Esophagus (tissue), 2 donors: ENCODE results near the gene ROBO2. TPM values are rescaled to one million over a fixed set of nuclear protein-coding genes. Genes with fewer than 3 reads are reported as not detected.

Source experiments
- H3K27ac ChIP-seq, 2 donors: one replicate each; pipeline ENCODE4 v1.5.1; 2013; ENCODE audit warnings: low read depth in 2 of 2, mild to moderate bottlenecking in 2 of 2, inconsistent platforms in 1 of 2, low read length in 1 of 2, moderate library complexity in 1 of 2
- H3K27me3 ChIP-seq, 2 donors: one replicate each; pipeline ENCODE4 v1.6.1; 2013; ENCODE audit warnings: low read length in 2 of 2, control low read depth in 1 of 2, mild to moderate bottlenecking in 1 of 2; ENCODE audit not compliant: insufficient read depth in 2 of 2, control insufficient read depth in 1 of 2
- H3K36me3 ChIP-seq, 2 donors: one replicate each; pipeline ENCODE4 v1.6.1; 2013; ENCODE audit warnings: low read length in 1 of 2; ENCODE audit not compliant: control insufficient read depth in 2 of 2, insufficient read depth in 2 of 2
- H3K4me1 ChIP-seq, 2 donors: one replicate each; pipeline ENCODE4 v1.6.1; 2013; ENCODE audit warnings: low read length in 1 of 2; ENCODE audit not compliant: control insufficient read depth in 2 of 2, insufficient read depth in 2 of 2
- H3K4me3 ChIP-seq, 2 donors: one replicate each; pipeline ENCODE4 v1.5.1; 2013; ENCODE audit warnings: low read length in 2 of 2, mild to moderate bottlenecking in 2 of 2, low read depth in 1 of 2, moderate library complexity in 1 of 2
- H3K9me3 ChIP-seq, 2 donors: one replicate each; pipeline ENCODE4 v1.6.1; 2013; ENCODE audit warnings: mild to moderate bottlenecking in 2 of 2, low read depth in 1 of 2, low read length in 1 of 2, moderate library complexity in 1 of 2; ENCODE audit not compliant: control insufficient read depth in 2 of 2, insufficient read depth in 1 of 2
- WGBS, 2 donors: extraction: QIAGEN DNeasy Blood & Tissue Kit; methylation state at CpG; one replicate each; pipeline ENCODE4 v1.1.7; 2013; 5-methylcytosine and 5-hydroxymethylcytosine counted together
- polyA plus RNA-seq, 2 donors: library from polyadenylated mRNA; stranded (reverse); fragments of 200-250 nt; gene quantifications; one replicate each; pipeline ENCODE4 v1.2.3, GENCODE V29; 2013
- donor health status: healthy with polysubstance abuse.
- donor health status: Bipolar disorder and iron deficiency.

ROBO2 gene
- polyA plus RNA-seq, 2 donors, result 1.4 to 2.4 TPM

DNA sequence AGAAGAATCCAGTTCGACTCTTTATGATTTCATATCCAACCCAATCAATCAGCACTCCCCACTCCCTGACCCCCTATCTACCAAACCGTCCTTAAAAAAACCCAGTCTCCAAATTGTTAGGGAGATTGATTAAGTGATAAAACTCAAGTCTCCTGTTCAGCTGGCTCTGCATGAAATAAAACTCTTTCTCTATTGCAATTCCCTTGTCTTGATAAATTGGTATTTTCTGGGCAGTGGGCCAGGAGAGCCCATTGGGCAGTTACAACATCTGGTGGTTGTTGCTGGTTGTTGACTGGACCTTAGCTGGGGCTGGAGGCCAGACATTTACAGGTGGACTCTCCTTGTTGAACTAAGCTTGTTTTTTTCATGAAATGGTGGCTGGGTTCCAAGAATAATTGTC lies 642.3 kb downstream of the ROBO2 start:
- Histone ChIP-seq H3K36me3 (no peaks in the 10 kb centered on the region), H3K4me3 (no peak overlapping the region), H3K9me3 (no peaks in the 10 kb centered on the region), H3K27ac (no peak overlapping the region), H3K27me3 (no peaks in the 10 kb centered on the region), H3K4me1 (no peaks in the 10 kb centered on the region)
- 78 to 80% methylated on average over 2 of the region's 2 CpGs for WGBS, 2 donors

DNA sequence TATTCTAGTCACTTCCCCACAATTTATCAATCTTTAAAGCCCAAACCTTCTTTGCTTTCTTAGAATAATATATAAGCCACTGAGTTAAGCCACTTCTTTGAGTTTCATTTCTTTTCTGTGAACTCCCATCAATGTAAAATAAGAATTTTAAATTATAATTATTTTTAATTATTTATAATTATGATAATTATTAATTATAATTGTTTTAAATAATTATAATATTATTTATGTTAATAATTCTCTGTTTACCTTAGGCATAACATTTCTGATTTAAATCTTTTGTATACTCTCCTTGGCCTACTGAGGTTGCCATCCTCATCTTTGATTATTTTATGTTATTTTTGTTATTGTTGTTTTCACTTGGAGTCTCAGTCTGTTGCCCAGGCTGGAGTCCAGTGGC lies 644.2 kb downstream of the ROBO2 start:
- Histone ChIP-seq H3K27me3 (no peaks in the 10 kb centered on the region), H3K9me3 (no peaks in the 10 kb centered on the region), H3K36me3 (no peaks in the 10 kb centered on the region), H3K27ac (no peak overlapping the region), H3K4me3 (no peak overlapping the region), H3K4me1 (no peaks in the 10 kb centered on the region)

DNA sequence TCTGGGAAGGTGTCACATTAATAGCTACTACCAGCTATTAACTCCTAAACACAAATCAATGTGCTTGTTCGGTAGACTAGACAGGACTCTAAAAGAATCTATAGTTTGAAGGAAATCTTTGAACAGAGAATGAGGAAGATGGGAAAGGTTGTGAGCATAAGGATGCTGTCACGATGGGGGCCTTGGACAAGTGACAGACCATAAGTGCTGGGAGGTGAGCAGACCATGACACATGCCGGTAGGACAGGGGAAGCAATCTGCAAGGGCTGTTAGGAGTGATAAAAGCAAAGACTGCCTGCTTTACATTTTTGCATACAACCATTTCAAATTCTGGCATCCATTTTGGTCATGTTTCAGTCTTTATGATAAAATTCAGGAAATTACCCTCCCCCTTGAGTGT lies 645.8 kb downstream of the ROBO2 start:
- H3K27ac ChIP-seq, result no peak overlapping the region
- WGBS, 2 donors, result 74 to 81% methylated on average over 3 of the region's 3 CpGs
- H3K36me3 ChIP-seq, result no peaks in the 10 kb centered on the region
- H3K4me1 ChIP-seq, result no peaks in the 10 kb centered on the region
- H3K4me3 ChIP-seq, result no peak overlapping the region
- no peaks in the 10 kb centered on the region for H3K27me3 ChIP-seq
- H3K9me3 ChIP-seq, result no peaks in the 10 kb centered on the region

DNA sequence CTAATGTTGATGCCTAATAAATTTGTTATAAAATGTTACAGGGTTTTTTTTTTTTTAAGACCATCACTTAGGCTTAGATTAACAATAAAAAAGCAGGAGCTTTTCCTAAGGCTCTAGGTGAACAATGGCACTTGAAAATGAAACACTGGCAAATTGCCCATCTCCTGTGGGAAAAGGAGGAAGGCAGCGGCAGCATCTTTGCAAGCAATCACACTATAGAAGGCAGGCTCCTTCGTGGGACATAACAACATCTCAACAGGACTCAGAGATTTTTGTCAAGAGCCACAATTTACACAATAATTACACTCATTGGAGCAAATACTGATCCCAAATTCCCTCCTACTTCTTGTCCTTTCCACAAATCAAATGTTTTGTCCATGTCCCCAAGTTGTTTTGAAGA lies 646.7 kb downstream of the ROBO2 start:
- H3K4me1 ChIP-seq, result no peaks in the 10 kb centered on the region

DNA sequence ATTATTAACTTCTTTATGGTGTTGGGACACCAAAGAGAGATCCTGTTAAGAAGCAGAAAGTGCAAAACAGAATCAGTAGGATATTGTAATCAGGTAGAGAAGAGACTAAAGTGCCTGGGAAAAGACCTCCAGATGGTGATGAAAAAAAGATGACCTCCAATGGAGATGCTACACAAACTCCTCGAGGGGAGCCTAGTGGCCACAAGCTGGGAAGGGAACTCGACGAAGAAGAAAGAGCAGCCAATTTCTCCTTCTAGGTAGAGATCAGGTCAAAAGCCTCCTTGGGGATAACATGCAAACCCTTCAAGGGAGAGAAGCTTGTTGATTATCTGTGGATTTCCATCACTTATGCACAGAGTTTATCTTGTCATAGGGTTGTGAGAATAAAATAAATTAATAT lies 647.6 kb downstream of the ROBO2 start:
- no peaks in the 10 kb centered on the region for H3K27me3 ChIP-seq
- WGBS, 2 donors, result 63 to 65% methylated on average over 3 of the region's 3 CpGs
- no peaks in the 10 kb centered on the region for H3K36me3 ChIP-seq
- no peaks in the 10 kb centered on the region for H3K4me1 ChIP-seq
- H3K9me3 ChIP-seq, result no peaks in the 10 kb centered on the region
- no peak overlapping the region for H3K27ac ChIP-seq
- no peak overlapping the region for H3K4me3 ChIP-seq

More for the DNA sequence above, 646.7 kb downstream of the ROBO2 start:
- no peak overlapping the region for H3K4me3 ChIP-seq
- no peaks in the 10 kb centered on the region for H3K27me3 ChIP-seq
- WGBS, 2 donors, result 9 to 30% methylated on average over 2 of the region's 2 CpGs
- H3K36me3 ChIP-seq, result no peaks in the 10 kb centered on the region
- H3K27ac ChIP-seq, result no peak overlapping the region
- no peaks in the 10 kb centered on the region for H3K9me3 ChIP-seq

DNA sequence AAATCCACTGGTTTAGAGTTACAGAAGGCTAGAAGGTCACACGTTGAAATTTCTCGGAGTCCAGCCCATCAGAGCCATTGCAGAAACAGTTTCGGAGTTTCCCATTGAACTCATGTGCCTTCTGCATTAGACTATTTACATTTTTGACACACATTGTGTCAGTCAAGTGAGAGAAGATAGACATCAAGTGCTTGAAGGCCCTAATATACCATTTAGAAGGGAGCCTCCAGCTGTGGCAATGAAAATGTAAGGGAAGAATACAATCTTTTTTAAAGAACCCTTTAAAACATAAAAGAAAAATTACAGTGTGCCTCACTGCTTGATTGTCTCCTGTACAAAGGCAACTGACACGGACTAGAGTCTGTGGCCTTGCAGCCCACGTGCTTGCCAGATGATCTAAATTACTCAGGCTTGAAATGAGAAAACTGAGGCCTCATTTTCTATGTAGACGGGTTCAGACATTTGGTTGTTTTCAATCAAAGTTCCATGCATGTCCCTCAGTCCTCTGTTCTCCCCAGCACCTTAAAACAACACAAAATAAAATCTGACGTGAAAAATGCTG lies 650.5 kb downstream of the ROBO2 start:
- H3K36me3 ChIP-seq, result no peaks in the 10 kb centered on the region
- 83 to 84% methylated on average over 7 of the region's 7 CpGs for WGBS, 2 donors
- H3K4me1 ChIP-seq, result no peaks in the 10 kb centered on the region
- no peaks in the 10 kb centered on the region for H3K9me3 ChIP-seq
- H3K4me3 ChIP-seq, result no peak overlapping the region
- no peak overlapping the region for H3K27ac ChIP-seq
- H3K27me3 ChIP-seq, result no peaks in the 10 kb centered on the region

DNA sequence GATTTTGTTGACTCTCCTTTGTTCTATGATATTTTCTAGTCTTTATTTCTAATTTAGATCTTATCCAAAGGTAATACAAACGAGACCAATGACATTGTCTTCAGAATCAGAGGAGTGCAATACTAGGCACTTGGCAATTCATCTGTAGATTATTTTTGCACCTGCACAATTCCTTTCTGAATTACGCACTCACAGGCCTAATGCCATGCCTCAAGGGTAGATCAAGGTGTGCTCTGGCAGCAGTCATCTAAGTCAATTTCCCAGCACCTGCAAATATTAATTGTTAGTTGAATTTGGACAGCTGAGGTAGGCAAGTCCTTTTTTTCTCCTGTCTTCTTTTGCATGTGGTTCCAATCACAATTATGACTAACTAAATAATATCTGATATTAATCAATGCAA lies 653.2 kb downstream of the ROBO2 start:
- Histone ChIP-seq H3K27me3 (no peaks in the 10 kb centered on the region), H3K27ac (no peak overlapping the region), H3K9me3 (peaks cover 3 to 4% of the 10 kb centered on the region in 2 donors), H3K4me1 (no peaks in the 10 kb centered on the region), H3K36me3 (no peaks in the 10 kb centered on the region), H3K4me3 (no peak overlapping the region)
- WGBS, 2 donors, result 47 to 51% methylated on average over 2 of the region's 2 CpGs

DNA sequence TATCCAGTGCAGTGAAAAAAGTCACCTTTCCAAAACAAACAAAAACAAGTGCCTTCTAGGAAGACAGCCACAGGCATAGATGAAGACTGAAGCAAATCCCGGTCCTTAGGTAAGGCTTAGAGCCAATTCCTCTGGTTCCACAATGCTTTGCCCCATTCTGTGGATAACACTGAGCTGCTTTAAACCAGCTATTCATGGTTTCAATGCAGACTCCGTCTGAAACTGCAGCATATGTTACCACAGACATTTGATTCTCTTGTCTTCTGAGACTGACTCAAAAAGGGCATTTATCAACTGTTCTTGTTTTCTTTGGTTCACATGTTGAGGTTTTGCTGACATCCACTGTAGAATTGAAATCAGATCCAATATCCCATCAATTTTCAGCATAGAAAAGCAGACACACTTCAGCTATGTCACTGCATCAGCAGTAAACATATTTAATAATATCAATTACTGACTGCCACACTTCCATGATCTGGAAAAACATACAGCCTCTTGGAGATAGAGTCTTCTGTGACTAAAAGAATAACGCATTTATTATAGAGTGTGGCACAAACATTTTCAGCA lies 659.3 kb downstream of the ROBO2 start:
- H3K4me1 ChIP-seq, result no peaks in the 10 kb centered on the region
- peaks cover 3 to 4% of the 10 kb centered on the region in 2 donors for H3K9me3 ChIP-seq
- H3K4me3 ChIP-seq, result no peak overlapping the region
- H3K27me3 ChIP-seq, result no peaks in the 10 kb centered on the region
- 58 to 73% methylated on average over 3 of the region's 3 CpGs for WGBS, 2 donors
- H3K36me3 ChIP-seq, result no peaks in the 10 kb centered on the region
- no peak overlapping the region for H3K27ac ChIP-seq
